Keratinocyte (primary cell): ENCODE data around the gene CCBE1. TPM values are rescaled to one million over a fixed set of nuclear protein-coding genes. Genes with fewer than 3 reads are reported as not detected.

Experiments used
- DNase-seq: peaks from one replicate; pipeline ENCODE4 v3.0.0-alpha.2; 2011; ENCODE audit warnings: low read depth, missing footprints, low spot score
- FAIRE-seq: peaks from 2 replicates; lab custom pipeline; 2011; peaks lifted over from hg19 to GRCh38; lab: Jason Lieb, UNC
- H2AFZ ChIP-seq: 2 replicates; pipeline ENCODE4 v1.6.0; 2012; ENCODE audit warnings: low read length, control low read depth, inconsistent platforms; ENCODE audit not compliant: control insufficient read depth
- H3K27ac ChIP-seq: 2 replicates; pipeline ENCODE4 v1.5.1; 2011; ENCODE audit warnings: low read length; ENCODE audit not compliant: control insufficient read depth, insufficient read depth
- H3K27me3 ChIP-seq: 3 replicates; pipeline ENCODE4 v1.6.0; 2011; ENCODE audit warnings: low read length; ENCODE audit not compliant: control insufficient read depth, insufficient read depth; ENCODE audit errors: extremely low read depth
- H3K36me3 ChIP-seq, 2 experiments: 2 replicates in 1 of 2; 3 replicates in 1 of 2; pipeline ENCODE4 v1.5.1; 2011; ENCODE audit warnings: low read length in 2 of 2, mild to moderate bottlenecking in 1 of 2; ENCODE audit not compliant: control insufficient read depth in 2 of 2, insufficient read depth in 2 of 2; ENCODE audit errors: extremely low read depth in 1 of 2
- H3K4me1 ChIP-seq: 3 replicates; pipeline ENCODE4 v1.5.1; 2011; ENCODE audit warnings: low read length; ENCODE audit not compliant: control insufficient read depth, insufficient read depth; ENCODE audit errors: extremely low read depth
- H3K4me2 ChIP-seq: 3 replicates; pipeline ENCODE4 v1.6.0; 2011; ENCODE audit warnings: low read depth, low read length; ENCODE audit not compliant: control insufficient read depth, insufficient read depth; ENCODE audit errors: extremely low read depth
- H3K4me3 ChIP-seq, 3 experiments: fragments of 200-600 bp in 1 of 3; sonication (generic) in 1 of 3; 2 replicates in 2 of 3; 3 replicates in 1 of 3; pipeline ENCODE4 v1.5.1; 2011 to 2016; ENCODE audit warnings: low read length in 3 of 3, mild to moderate bottlenecking in 3 of 3, control low read depth in 2 of 3, inconsistent platforms in 1 of 3, low read depth in 1 of 3, mixed read lengths in 1 of 3, mixed run types in 1 of 3, moderate library complexity in 1 of 3; ENCODE audit not compliant: control insufficient read depth in 2 of 3, insufficient read depth in 2 of 3; ENCODE audit errors: extremely low read depth in 1 of 3
- H3K79me2 ChIP-seq: 2 replicates; pipeline ENCODE4 v1.6.0; 2012; ENCODE audit warnings: low read length; ENCODE audit not compliant: control insufficient read depth, insufficient read depth
- H3K9ac ChIP-seq: 3 replicates; pipeline ENCODE4 v1.6.0; 2011; ENCODE audit warnings: low read length; ENCODE audit not compliant: control insufficient read depth, insufficient read depth; ENCODE audit errors: extremely low read depth
- H3K9me1 ChIP-seq: 3 replicates; pipeline ENCODE4 v1.6.0; 2011; ENCODE audit warnings: low read length; ENCODE audit not compliant: control insufficient read depth, insufficient read depth; ENCODE audit errors: extremely low read depth
- H3K9me3 ChIP-seq: 2 replicates; pipeline ENCODE4 v1.5.1; 2012; ENCODE audit warnings: low read depth, low read length; ENCODE audit not compliant: control insufficient read depth
- H4K20me1 ChIP-seq: 3 replicates; pipeline ENCODE4 v1.6.0; 2011; ENCODE audit warnings: low read length; ENCODE audit not compliant: control insufficient read depth, insufficient read depth; ENCODE audit errors: extremely low read depth
- CTCF ChIP-seq, 3 experiments: IDR thresholded peaks in 1 of 3; conservative IDR thresholded peaks in 1 of 3; optimal IDR thresholded peaks in 1 of 3; 2 replicates in 2 of 3; 3 replicates in 1 of 3; pipeline versions ENCODE3 to v1.5.1; 2011; ENCODE audit warnings: low read length in 3 of 3, mild to moderate bottlenecking in 3 of 3, moderate library complexity in 2 of 3, control low read depth in 1 of 3, inconsistent platforms in 1 of 3; ENCODE audit not compliant: insufficient read depth in 2 of 3; ENCODE audit errors: extremely low read depth in 1 of 3
- EZH2 ChIP-seq: IDR thresholded peaks from one replicate; pipeline ENCODE4 v1.6.1; 2012; ENCODE audit warnings: inconsistent platforms, mild to moderate bottlenecking, low read length, moderate library complexity
- dilution Hi-C: fragments of 300-500 bp; cut with MboI; formaldehyde crosslinking; loops from one replicate; pipeline ENCODE4 v1.7.0; 2020; ENCODE audit warnings: low sequenced_read_pairs; ENCODE audit not compliant: extremely low pct_ligation_motif_present
- polyA plus RNA-seq, 5 experiments: library from polyadenylated mRNA; depleted of rRNA in 3 of 5; stranded (reverse) in 3 of 5; stranded (forward) in 1 of 5; unstranded in 1 of 5; fragments of >200 nt; gene quantifications; 1 replicate in 1 of 5; 2 replicates in 3 of 5; 3 replicates in 1 of 5; pipeline versions ENCODE4 v1.2.1 to v1.2.3, GENCODE V29; 2011 to 2012; ENCODE audit warnings: missing spikeins in 2 of 5, low read depth in 1 of 5, low replicate concordance in 1 of 5

CCBE1 gene
- polyA plus RNA-seq, 1 donor (not counting 4 experiments of a cell fraction or from before 2014, with no cell fraction given): 20.1 TPM

DNA sequence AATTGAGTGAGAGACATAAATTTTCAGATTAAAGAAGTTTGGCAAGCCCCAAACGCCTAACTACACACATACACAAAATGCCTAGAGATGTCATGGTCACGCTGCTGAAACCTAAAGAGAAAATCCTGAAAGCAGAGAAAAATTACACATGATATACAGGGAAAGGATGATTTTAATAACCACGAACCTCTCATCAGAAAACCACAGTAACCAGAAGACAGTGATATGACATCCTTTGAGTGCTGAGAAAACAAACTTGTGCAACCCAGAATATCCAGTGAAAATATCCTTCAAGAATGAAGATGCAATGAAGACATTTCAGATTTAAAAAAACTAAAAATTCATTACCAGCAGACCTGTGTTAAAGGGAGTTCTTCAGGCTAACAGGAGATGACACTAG, 215.8 kb downstream of the CCBE1 start:
- Histone ChIP-seq H2AFZ (no peak overlapping the region), H3K27me3 (no peaks in the 10 kb centered on the region), H3K36me3 (no peaks in the 10 kb centered on the region), H3K9me1 (no peaks in the 10 kb centered on the region), H4K20me1 (no peaks in the 10 kb centered on the region), H3K27ac (no peak overlapping the region), H3K4me2 (no peak overlapping the region), H3K9me3 (no peaks in the 10 kb centered on the region), H3K4me1 (no peaks in the 10 kb centered on the region), H3K4me3 (no peak overlapping the region), H3K79me2 (no peaks in the 10 kb centered on the region), H3K9ac (no peak overlapping the region)
- dilution Hi-C loops: no loop called here
- FAIRE-seq (no peak), DNase-seq (no peak)
- TF ChIP-seq CTCF (optimal IDR thresholded peaks at IDR 0.05 in 1 of 3, IDR thresholded peaks at IDR 0.05 in 1 of 3, conservative IDR thresholded peaks at IDR 0.05 in 1 of 3; ENCODE audit: extremely low read depth in 1 of 3, insufficient read depth in 2 of 3, low read length in 3 of 3) (no peak), EZH2 (no peak)

DNA sequence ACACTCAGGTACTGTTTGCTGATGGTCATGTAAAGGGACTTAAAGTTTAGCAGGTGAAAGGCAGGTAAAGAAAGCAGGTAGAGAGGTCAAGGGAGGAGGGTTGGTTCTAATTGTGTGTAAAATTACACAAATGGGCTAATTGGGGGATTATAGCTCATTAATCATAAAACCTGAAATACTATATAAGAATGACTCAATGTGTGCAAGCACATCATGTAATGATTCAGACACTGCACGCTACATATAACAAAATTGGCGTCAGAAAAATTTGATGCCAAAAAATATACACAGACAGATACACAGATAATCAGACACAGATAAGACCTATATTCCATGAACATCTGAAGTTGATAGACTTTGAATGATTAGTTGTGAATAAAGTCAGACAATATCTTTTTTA, 217.4 kb downstream of the CCBE1 start:
- Histone ChIP-seq H3K27me3 (no peaks in the 10 kb centered on the region), H3K79me2 (no peaks in the 10 kb centered on the region), H3K9ac (no peak overlapping the region), H3K36me3 (no peaks in the 10 kb centered on the region), H3K4me1 (no peaks in the 10 kb centered on the region), H3K4me3 (no peak overlapping the region), H2AFZ (no peak overlapping the region), H3K9me1 (no peaks in the 10 kb centered on the region), H4K20me1 (no peaks in the 10 kb centered on the region), H3K9me3 (no peaks in the 10 kb centered on the region), H3K27ac (no peak overlapping the region), H3K4me2 (no peak overlapping the region)
- no peak for TF ChIP-seq CTCF (optimal IDR thresholded peaks at IDR 0.05 in 1 of 3, IDR thresholded peaks at IDR 0.05 in 1 of 3, conservative IDR thresholded peaks at IDR 0.05 in 1 of 3; ENCODE audit: extremely low read depth in 1 of 3, insufficient read depth in 2 of 3, low read length in 3 of 3)
- TF ChIP-seq EZH2: no peak
- DNase-seq (no peak), FAIRE-seq (no peak)
- dilution Hi-C loops: no loop called here
